CMK (cell line): Measurements from ENCODE around the gene SH3BGRL2.
A peak's percentile ranks its signal among the peaks of the same experiment; 100 is the strongest.

Source experiments
- DNase-seq: peaks from one replicate; pipeline ENCODE4 v3.0.0-alpha.2; 2010; ENCODE audit warnings: low read depth

Gene SH3BGRL2

DNA sequence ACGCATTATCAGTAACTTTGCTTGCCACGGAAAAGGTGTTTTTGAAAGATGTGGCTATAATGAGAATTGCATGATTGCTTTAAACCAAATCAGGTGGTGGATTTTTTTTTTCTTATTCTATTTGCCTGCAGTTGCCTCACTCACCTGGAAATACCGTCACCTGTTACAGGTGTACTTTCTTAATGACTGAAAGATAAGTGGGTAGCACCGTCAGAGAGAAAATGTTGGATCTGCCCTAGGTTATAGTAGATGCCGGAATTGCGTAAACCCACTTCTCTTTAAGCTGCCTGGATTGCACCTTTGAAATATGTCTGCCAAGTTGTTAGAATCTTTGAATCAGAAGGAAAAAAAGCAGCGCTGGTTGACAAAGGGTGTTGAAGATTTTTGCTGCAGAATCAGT lies 68.5 kb downstream of the SH3BGRL2 start:
- DNase-seq = no peak

DNA sequence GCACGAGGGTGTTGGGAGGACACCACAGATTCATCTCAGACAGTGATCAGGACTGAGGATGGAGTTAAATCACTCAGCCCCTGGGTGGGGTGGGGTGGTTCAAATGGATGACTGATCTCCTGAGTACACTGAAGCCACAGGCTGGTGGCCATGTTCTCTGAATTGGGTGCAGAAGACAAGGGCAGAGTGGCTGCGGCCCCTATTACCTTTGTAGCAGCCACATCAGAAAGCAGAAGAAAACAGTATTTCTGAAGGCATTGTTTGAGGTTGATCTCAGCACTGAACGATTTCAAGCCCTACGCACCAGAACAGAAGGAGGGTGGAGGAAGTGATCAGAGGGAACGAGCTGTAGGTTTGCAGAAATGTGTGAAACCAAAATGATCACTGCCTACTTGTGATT lies 71.6 kb downstream of the SH3BGRL2 start:
- no peak for DNase-seq

DNA sequence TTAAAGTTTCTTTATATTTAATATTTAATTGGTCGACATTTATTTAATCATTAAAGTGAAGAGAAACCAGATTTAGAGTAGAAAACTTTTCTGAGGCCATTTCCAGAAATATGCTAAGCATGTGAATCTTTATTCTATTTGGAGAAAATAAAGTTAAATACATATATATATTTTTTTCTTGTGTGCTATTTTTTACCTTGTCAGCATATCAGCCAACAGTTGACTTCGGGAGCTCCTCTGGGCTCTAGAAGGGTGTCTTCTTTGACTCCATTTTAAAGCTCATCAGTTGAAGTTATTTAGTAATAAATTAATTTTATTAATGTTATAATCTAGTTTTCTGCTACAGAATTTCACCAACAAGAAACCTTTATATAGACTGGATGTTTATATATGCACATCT lies 73.1 kb downstream of the SH3BGRL2 start:
- no peak for DNase-seq

DNA sequence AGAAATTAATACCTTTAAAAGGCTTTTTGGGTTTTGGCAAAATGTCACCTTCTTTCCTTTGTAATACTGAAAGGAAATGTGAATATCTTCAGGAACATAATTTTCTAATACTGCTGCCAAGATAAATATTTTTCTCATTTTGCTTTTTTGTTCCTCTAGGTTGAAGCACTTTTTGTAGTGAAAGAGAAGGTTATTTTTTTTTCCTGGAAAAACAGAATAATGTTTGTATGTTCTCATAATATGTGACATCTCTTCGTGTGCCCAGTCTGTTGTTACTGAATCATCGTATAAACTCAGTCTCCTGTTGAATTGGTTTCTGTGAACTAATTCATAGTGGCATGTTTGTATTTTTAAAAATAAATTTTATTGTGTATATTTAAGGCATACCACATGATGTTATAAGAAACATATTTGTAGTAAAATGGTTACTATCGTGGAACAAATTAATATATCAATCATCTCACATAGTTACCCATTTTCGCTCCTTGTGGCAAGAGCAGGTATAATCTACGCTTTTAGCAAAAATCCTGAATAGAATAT lies 74.4 kb downstream of the SH3BGRL2 start:
- DNase-seq = no peak

DNA sequence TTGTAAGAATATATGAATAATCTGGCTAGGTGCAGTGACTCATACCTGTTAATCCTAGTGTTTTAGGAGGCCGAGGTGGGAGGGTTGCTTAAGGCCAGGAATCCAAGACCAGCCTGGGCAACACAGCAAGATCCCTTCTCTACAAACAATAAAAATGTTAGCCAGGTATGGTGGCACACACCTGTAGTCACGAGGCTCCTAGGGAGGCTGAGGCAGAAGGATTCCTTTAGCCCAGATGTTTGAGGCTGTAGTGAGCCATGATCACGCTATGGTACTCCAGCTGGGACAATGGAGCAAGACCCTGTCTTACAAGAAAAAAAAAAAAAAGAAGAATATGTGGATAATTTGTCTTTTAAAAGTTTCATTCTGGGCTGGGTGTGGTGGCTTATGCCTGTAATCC lies 75.4 kb downstream of the SH3BGRL2 start:
- no peak for DNase-seq

DNA sequence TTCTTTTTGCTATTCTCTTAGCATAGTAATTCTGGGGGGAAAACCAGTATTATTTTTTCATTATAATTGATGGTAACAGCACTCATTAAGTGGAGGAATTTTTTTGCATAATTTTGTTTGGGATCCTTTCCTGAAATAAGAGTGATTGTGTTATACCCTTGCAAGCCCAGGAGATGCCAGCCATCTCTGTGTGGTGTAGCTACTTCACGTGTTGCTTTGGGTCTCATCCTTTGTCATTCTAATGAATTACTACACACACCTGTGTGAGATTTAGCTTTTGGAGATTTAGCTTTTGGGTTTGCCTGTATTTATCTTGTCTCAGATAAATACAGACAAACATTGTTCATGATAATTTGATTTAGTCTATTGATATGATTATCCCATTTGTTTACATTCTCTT lies 76.5 kb downstream of the SH3BGRL2 start:
- DNase-seq = no peak

DNA sequence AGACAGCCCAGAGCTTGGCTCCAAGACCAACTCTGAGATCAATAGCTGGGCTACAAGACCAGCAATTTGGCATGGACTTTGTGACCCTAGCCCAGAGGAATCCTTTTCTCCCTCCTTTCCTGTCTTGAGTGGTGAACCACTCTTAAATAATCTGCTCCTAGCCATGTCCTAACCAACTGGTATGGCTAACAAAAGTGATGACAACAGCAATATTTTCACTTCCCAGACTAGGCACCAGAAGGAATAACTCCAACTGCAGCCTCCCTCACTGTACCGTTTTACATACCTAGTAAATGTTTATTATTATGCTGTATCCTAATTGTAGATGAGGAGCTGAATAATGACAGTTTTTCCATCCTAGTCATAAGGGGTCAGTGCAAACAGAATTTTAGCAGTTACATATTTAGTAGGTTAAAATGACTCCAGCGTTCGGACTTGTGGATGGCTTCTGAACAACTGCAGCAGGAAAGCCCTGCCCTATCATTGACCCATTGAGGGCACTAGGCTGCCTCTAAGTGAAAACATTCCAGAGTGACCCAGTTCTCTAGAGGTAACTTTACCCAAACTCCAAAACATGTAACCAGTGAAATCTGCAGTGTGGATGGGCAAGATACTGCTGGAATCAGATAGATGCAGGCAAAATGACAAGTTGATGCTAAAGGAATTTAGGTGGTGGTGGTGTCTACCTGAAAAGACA lies 77.1 kb downstream of the SH3BGRL2 start:
- DNase-seq = no peak

DNA sequence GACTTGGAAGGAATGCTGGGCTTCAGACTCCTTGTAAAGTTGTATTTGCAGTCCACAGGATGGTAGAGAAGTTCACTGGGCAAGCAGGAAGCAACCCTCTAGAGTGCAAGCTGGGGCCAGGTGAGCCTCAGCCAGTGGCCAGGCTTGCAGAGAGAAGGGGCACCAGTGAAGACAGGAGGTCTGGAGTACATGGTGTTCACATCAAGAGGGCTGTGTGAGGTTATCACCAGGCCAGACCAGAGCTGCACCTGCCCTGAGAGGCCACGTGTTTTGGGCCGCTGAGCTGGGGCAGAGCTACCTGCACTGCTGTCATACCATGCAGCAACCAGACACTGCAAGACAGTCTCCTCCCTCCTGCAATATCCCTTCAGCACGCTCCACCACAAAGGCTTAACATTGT lies 79.0 kb downstream of the SH3BGRL2 start:
- no peak for DNase-seq

DNA sequence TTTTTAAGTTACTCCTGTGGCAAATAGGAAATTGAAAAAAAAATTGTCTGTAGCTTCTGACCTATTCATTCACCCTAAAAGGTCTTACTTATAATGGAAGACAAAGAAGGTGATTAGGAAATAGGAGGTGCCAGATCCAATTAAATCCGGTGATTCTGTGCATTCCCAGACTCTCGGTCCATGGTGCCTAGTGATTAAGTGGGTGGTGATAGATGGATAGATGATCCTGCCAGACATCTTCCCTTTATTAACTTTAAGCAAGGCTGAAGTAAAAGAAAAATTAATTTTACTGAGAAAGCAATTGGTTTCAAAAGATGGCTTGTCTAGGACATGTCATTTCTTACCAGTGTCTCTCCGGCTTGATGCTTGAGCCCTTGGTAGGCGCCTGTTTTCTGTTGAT lies 80.0 kb downstream of the SH3BGRL2 start:
- DNase-seq = no peak

DNA sequence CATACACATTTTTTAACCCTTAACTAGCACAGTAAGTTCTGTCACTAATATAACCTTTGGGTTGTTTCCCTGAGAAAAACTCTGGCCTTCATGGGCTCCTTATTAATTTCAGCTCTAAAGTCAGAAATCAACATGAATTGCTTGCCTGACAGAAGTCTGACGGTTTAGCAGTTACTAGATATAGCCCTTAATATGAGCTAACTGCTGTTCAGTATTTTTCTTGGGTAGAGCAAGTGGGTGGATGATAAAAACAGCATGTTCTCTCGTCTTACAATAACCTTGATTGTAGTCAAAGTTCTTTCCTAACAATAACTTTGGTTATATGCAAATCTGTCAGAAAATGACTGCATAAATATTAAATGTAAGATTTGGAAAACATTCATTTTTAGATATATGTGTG lies 81.0 kb downstream of the SH3BGRL2 start:
- no peak for DNase-seq

DNA sequence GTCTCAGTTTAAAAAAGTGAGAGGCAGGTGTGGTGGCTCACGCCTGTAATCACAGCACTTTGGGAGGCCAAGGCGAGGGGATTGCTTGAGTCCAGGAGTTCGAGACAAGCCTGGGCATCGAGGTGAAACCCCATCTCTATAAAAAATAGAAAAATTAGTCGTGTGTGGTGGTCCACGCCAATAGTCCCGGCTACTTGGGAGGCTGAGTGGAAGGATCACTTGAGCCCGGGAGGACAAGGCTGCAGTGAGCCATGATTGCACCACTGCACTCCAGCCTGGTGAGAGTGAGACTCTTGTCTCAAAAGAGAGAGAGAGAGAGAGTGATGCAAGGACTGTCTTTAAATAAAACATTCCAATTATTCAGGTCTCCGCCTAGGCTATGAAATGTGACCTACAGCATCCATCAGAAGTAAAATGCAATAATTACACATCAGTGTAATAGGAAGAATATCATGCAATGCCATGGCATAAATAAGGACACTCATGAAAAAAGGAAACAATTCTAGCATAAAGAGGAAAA lies 81.5 kb downstream of the SH3BGRL2 start:
- no peak for DNase-seq

DNA sequence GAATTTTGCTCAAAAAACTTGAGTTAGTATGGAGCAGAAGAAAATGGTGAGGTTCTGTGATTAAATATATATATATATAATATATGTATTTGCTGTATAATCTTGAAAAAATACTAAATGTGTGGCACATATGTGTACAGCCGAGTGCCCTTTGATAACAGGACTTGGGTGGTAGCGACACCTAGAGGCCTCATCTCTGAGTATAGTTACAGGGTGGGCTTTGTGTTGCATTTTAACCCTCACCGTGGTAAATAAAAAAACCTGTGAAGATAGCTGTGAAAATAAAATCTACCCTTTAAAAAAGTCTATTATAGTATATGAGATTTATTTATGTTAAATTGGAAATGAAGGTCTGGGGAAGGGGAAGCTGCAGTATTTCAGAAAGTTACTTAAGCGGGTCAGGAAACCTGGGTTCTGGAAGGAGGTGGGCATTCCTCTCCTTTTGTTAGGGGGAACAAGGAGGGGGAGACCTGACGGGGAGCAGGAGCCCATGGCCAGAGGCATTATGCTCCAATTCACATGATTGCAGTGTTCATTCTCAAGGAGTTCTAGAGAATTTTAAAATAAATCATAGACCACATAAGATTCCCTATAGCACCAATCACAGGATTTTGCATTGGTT lies 82.7 kb downstream of the SH3BGRL2 start:
- DNase-seq = peak; percentile 5

DNA sequence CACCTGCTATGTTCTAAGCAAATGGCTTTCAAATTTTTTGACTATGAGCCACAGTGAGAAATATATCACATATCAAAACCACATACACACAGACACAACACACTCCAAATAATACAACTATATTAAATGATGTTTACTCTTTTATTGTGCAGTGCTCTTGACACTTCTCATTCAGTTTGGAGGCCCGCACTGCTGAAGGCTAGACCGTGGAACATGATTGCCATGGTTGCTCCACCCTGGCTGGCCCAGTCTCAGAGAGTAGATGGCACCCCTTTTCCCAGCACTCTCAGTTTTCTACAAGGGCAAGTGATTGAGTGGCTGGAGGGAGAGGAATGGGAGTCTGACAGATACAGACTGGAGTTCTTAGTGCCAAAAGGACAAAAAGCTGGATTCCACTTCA lies 86.9 kb downstream of the SH3BGRL2 start:
- DNase-seq = no peak

DNA sequence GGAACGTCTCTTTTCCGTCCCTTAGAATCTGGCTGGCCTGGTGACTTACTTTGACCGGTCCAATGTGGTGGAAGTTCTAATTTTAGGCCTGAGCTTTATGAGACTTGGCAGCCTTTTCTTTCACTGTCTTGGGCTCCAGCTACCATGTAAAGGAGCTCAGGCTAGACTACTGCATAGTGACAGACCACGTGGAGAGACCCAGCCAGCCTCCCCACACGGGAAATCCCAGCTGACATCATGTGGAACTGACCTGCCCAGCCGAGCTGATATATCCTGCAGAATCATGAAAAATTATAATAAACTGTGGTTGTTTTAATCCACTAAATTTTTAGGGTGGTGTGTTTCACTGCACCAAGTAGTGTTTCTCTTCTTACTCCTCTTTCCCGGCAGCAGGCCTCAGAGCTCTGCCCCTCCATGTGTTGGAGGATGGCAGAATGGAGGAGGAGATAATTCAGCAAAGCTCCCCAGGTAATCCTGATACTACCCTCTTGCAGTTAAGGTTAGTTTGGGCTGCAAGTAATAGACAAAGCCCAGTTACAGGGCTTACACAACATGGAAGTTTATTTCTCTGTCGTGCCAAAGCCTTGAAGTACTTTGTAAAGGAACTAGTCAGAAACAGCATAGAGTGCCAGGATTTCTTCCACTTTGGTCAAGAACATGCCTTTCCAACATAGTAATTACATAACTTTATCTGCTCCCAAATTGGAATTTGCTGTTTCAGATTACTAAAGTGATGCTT lies 87.5 kb downstream of the SH3BGRL2 start:
- no peak for DNase-seq

DNA sequence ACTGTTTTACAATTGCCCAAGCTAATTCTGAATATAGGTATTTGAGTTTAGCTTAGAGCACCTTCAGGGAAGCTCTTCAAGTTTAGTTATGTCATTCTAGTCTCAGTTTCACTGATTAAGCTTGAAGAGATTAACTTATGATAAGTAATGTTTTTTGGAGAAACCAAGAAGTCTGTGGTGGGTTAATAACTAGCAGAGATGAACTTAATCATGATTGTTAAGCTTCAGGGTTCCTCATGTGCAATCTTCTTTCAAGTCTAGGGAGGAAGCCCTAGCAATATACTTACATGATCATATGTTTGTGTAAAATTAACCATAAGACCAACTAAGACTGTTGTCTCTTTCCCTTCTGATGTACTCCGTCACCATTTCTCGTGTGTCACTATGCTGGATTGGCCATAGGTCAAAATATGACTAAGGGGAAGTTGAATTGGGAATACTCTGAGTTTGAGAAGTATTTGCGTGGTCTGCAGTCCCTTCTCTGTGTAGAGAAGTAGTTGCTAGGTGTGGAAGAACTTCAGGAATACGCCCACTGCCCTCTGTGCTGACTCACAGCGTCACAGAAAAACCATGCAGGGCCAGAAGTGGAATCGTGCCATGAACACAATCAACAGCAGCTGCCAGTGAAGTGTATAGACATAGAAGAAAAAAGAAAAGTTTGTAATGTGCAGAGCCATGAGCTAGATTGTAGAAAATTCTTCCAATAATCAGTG lies 88.3 kb downstream of the SH3BGRL2 start:
- no peak for DNase-seq

DNA sequence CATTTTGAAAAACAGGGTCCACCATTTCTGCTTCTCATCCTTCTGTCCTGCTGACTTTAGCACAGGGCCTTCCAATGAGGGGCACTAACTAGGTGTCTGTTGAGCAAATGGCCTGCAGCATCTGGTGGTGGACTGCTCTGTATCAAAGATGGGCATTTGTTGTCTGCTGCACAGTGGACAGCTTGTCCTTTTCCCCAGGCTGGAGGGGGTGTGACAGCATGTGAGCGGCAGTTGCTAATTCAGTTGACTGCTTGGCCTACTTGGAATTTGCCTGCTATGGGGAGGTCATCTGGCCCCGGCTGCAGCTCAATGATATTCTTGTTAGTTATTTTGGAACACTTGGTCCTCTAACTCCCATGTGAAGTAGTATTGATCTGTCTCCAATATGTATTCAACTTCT lies 93.7 kb downstream of the SH3BGRL2 start:
- no peak for DNase-seq

DNA sequence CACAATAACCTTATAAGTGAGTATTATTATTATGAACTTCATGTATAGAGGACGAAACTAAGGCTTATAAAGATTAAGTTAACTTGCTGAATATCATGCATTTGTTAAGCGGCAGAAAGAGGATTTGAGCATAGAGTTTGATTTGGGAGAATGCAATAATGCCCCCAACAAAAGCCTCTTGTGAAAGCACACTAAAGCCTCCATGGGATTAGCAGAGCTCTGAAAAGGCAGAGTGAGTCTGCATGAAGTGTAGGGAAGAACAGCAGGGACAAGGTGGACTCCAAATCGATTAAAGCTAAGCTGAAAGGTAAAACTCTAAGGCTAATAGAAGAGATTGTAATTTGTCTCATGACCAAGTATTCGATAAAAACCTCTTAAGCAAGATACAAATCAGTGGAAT lies 100.3 kb downstream of the SH3BGRL2 start:
- DNase-seq = no peak

DNA sequence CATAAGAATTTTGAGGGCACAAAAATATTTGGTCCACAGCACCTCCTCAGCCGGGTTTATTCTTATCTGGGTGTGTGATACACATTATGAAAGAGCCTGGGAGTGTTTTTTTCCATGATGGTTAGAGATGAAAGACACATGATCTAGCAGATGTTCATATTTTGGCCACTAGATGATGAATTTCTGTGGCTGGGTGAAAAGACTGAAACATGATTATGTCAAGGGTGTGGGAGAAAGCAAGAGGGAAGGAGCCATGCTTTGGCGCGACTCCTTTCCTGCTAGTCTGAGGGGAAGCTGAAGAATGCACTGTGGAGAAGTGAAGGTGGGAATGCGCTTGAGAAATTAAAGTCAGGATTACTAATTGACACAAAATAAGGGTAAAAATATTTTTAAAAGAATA lies 102.3 kb downstream of the SH3BGRL2 start:
- no peak for DNase-seq

DNA sequence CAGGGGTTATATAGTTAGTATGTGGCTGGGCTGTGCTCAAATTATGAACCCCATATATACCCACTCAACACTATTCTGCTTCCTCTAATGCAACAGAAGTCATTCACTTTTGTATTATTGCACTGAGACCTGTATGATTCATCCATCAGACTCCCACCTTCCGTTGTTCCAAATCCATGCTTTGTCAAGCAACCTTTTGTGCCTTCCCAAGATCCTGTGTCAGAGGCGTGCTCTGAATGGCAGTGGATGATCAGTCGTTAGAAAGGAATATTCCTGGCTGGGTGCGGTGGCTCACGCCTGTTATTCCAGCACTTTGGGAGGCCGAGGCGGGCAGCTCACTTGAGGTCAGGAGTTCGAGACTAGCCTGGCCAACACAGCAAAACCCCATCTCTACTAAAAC lies 103.2 kb downstream of the SH3BGRL2 start:
- DNase-seq = no peak

DNA sequence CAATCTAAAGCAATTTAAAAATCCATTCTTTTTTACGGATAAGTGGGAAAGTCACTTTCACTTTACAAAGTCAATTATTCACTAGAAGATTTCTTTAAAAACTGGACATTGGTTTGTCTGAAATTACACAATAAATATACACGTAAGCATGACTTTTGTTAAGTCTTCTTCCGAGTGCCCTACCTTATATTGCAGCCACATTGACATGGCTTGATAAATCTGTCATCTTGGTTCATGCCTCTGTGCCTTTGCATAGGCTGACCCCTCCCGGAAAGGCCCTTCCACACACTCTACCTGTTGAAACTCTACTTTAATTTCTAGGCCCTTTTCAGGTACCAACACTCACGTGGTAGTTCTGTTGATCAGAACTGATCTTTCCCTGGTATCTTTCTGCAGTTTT lies 104.1 kb downstream of the SH3BGRL2 start:
- no peak for DNase-seq

DNA sequence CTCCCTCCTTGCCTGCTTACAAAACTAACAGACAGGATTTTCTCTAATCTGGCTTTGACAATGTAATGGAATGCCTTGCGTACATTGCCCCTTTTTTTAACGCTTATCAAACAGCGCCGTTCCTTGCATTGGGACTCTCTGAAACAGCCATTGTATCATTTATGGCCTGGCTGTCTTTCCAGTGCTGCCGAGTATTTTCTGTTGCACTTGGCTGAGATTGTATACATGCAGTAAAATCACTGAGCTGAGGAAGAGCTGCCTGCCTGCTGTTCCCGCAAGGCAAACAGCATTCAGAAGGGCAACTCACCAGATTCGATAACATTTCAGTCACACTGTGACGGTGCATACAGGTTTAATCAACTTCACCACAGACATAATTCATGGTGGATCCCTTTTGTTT lies 106.0 kb downstream of the SH3BGRL2 start:
- no peak for DNase-seq

DNA sequence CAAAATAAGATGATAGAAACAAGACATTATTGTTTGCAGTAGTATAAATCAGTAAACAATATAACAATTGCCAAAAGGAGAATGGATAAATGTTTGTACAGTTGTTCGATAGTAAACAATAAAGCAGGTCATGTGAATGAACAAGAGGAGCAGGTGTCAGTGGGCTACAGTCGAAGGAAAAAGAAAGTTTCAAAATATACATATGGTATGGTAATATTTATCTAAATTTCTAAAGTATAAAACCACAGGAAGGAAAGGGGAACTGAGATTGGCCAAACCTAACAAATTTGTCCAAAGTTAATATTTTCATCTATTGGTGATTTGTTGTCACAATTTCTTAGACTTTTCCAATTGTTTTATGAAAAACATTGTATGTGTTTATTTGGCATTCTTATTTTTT lies 110.9 kb downstream of the SH3BGRL2 start:
- DNase-seq = no peak
